Measurements from ENCODE around the gene IFITM1.
"Not testable (repeated sequence)": the region's sequence is repeated elsewhere in the genome, so short reads cannot be mapped to it uniquely, and the experiment has no call there.

Gene IFITM1

GRCh38 chr11:325796-326591 is 12.2 kb downstream of the IFITM1 start:
- Histone ChIP-seq H3K27me3 (replicated peaks) (no peaks in the 10 kb centered on the region), H3K4me3 (ENCODE audit: low read depth, low read length) (no peak overlapping the region), H3K27ac (no peak overlapping the region), H3K36me3 (replicated peaks) (no peaks in the 10 kb centered on the region)
- no peak for DNase-seq
- in situ Hi-C loops (cut with HindIII; ENCODE audit: low pct_ligation_motif_present, low sequenced_read_pairs) = no loop called here
- TF ChIP-seq, protein P1, sequence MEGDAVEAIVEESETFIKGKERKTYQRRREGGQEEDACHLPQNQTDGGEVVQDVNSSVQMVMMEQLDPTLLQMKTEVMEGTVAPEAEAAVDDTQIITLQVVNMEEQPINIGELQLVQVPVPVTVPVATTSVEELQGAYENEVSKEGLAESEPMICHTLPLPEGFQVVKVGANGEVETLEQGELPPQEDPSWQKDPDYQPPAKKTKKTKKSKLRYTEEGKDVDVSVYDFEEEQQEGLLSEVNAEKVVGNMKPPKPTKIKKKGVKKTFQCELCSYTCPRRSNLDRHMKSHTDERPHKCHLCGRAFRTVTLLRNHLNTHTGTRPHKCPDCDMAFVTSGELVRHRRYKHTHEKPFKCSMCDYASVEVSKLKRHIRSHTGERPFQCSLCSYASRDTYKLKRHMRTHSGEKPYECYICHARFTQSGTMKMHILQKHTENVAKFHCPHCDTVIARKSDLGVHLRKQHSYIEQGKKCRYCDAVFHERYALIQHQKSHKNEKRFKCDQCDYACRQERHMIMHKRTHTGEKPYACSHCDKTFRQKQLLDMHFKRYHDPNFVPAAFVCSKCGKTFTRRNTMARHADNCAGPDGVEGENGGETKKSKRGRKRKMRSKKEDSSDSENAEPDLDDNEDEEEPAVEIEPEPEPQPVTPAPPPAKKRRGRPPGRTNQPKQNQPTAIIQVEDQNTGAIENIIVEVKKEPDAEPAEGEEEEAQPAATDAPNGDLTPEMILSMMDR (IDR thresholded peaks at IDR 0.05; ENCODE audit: low read depth, low read length, missing control alignments) = no peak

- peak overlapping the region; percentile 56 for H3K27ac ChIP-seq
- in situ Hi-C loops (cut with HindIII; ENCODE audit: low pct_ligation_motif_present, low sequenced_read_pairs) = no loop called here
- no peak overlapping the region for H3K4me3 ChIP-seq (ENCODE audit: low read depth, low read length)
- H3K36me3 ChIP-seq (replicated peaks) = no peaks in the 10 kb centered on the region
- TF ChIP-seq, protein P1 (IDR thresholded peaks at IDR 0.05; ENCODE audit: low read depth, low read length, missing control alignments) = no peak
- no peak for DNase-seq
- no peaks in the 10 kb centered on the region for H3K27me3 ChIP-seq (replicated peaks)
These were observed 12.7 kb downstream of the IFITM1 start for GRCh38 chr11:326592-326841.

DNA sequence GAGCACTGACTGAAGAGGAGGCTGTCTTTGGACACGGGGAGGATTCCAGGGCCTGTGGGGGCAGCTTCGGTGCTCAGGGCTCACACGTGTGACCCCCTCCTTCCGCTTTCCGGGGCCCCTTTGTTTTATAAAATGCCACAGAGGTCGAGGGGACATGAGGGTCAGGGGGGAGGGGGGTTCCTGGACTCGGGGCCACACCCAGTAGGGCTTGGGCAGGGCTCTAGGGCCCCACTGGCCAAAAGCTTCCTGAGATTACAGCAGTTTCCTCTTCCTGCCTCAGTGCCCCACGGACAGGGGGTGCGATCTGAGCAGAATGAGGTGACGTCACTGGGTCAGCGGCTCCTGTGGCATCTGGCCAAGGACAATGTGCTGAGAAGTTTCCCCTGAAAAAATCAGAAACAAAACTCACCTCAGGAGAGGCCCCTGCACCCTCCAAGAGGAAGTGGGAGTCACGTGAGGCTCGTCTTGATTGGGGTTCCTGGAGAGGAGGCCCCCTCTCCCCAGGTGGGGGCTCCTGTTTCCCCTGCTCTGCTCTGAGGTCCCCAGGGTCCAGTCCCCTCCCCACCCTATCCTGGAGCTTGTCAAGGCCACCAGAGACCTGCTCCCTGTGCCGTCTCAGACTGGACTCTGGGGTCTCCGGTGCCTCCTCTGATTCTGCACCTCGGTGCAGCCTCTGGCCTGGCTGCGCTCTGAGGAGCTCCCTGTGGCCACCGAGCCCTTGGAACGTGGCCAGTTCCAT is 13.2 kb downstream of the IFITM1 start:
- H3K27ac ChIP-seq = peak overlapping the region; percentile 56
- H3K36me3 ChIP-seq (replicated peaks) = no peaks in the 10 kb centered on the region
- in situ Hi-C loops (cut with HindIII; ENCODE audit: low pct_ligation_motif_present, low sequenced_read_pairs) = no loop called here
- no peaks in the 10 kb centered on the region for H3K27me3 ChIP-seq (replicated peaks)
- no peak overlapping the region for H3K4me3 ChIP-seq (ENCODE audit: low read depth, low read length)
- TF ChIP-seq, protein P1 (IDR thresholded peaks at IDR 0.05; ENCODE audit: low read depth, low read length, missing control alignments) = no peak
- DNase-seq = peak; percentile 59

DNA sequence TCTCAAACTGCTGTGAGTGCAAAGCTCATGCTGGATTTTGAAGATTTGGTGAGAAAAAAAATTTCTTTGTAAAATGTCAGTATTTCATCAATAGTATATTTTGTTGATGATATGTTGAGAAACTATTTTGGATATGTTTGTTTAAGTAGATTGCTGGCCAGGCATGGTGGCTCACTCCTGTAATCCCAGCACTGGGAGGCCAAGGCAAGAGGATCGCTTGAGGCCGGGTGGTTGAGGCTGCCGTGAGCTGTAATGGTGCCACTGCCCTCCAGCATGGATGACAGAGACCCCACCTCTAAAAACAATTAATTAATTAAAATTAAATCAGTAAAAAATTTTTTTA is 13.7 kb downstream of the IFITM1 start:
- DNase-seq = no peak
- no peak overlapping the region for H3K4me3 ChIP-seq (ENCODE audit: low read depth, low read length)
- TF ChIP-seq, protein P1 (IDR thresholded peaks at IDR 0.05; ENCODE audit: low read depth, low read length, missing control alignments) = no peak
- no peaks in the 10 kb centered on the region for H3K27me3 ChIP-seq (replicated peaks)
- H3K27ac ChIP-seq = peak overlapping the region; percentile 56
- H3K36me3 ChIP-seq (replicated peaks) = no peaks in the 10 kb centered on the region
- in situ Hi-C loops (cut with HindIII; ENCODE audit: low pct_ligation_motif_present, low sequenced_read_pairs) = no loop called here

GRCh38 chr11:328012-328411 is 14.2 kb downstream of the IFITM1 start:
- H3K27ac ChIP-seq = no peak overlapping the region
- no peak for DNase-seq
- H3K4me3 ChIP-seq (ENCODE audit: low read depth, low read length) = no peak overlapping the region

DNA sequence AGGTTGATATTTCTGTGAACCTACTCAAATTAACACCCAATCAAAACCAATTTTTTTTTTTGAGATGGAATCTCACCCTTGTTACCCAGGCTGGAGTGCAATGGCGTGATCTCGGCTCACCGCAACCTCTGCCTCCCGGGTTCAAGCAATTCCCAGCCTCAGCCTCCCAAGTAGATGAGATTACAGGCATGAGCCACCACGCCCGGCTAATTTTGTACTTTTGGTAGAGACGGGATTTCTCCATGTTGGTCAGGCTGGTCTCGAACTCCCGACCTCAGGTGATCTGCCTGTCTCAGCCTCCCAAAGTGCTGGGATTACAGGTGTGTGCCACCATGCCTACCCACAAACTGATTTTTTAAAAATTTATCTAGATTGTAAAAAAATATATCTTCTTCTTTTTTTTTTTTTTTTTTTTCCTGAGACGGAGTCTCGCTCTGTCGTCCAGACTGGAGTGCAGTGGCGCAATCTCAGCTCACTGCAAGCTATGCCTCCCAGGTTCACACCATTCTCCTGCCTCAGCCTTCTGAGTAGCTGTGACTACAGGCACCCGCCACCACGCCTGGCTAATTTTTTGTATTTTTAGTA is 14.8 kb downstream of the IFITM1 start:
- in situ Hi-C loops (cut with HindIII; ENCODE audit: low pct_ligation_motif_present, low sequenced_read_pairs); DNase-seq; H3K27me3 ChIP-seq (replicated peaks); H3K4me3 ChIP-seq (ENCODE audit: low read depth, low read length); H3K27ac ChIP-seq; H3K36me3 ChIP-seq (replicated peaks): not testable (repeated sequence)

More at GRCh38 chr11:328012-328411, 14.2 kb downstream of the IFITM1 start:
- no peaks in the 10 kb centered on the region for H3K27me3 ChIP-seq (replicated peaks)
- TF ChIP-seq, protein P1 (IDR thresholded peaks at IDR 0.05; ENCODE audit: low read depth, low read length, missing control alignments) = no peak
- no peaks in the 10 kb centered on the region for H3K36me3 ChIP-seq (replicated peaks)
- in situ Hi-C loops (cut with HindIII; ENCODE audit: low pct_ligation_motif_present, low sequenced_read_pairs) = no loop called here
